ENCODE measurements around the gene ADAMTS17. TPM values are rescaled to one million over a fixed set of nuclear protein-coding genes. Genes with fewer than 3 reads are reported as not detected.

Gene ADAMTS17
- total RNA-seq, 1 donor from 2014 or later = 3.4 TPM

DNA sequence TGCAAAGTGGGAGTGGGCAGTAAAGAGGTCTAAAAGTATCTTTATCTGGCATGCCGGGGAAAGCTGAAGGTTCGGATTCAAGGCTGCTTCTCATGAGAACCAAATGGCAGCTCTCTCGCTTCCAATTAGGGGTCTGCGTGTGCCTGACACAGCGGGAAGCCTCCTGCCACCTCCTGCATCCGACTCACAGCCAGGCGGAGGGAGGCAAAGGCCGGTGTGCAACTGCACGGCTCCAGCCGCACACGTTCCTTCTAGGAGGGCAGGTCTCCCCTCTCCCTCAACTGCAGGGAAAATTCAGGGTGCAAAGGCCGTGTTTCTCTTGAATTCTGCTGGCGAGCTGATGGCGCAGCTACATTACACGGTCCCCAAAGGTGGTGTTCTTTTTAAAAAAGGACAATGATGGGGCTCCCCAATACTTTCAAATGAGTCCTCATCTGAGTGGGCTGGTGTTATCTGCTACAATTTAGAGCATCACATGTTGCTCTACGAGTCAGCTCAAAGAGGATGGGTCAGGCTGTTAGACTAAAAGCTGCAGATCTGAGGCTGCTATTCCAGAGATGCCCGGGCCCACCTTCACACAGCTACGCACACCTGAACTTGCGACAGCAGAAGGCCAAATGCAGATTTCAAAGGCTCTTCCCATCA, 226.6 kb downstream of the ADAMTS17 start:
- Mint-ChIP-seq H3K36me3 (ENCODE audit: low read depth) (peaks cover 3% of the 10 kb centered on the region), H3K27me3 (ENCODE audit: low read depth) (no peaks in the 10 kb centered on the region), H3K9me3 (ENCODE audit: low read depth) (peaks cover 5% of the 10 kb centered on the region), H3K4me3 (ENCODE audit: unreplicated experiment) (no peak overlapping the region), H3K4me1 (ENCODE audit: low read depth) (peaks cover 57% of the 10 kb centered on the region), H3K27ac (ENCODE audit: unreplicated experiment) (peak overlapping the region; percentile 93)
- TF ChIP-seq, protein P1, sequence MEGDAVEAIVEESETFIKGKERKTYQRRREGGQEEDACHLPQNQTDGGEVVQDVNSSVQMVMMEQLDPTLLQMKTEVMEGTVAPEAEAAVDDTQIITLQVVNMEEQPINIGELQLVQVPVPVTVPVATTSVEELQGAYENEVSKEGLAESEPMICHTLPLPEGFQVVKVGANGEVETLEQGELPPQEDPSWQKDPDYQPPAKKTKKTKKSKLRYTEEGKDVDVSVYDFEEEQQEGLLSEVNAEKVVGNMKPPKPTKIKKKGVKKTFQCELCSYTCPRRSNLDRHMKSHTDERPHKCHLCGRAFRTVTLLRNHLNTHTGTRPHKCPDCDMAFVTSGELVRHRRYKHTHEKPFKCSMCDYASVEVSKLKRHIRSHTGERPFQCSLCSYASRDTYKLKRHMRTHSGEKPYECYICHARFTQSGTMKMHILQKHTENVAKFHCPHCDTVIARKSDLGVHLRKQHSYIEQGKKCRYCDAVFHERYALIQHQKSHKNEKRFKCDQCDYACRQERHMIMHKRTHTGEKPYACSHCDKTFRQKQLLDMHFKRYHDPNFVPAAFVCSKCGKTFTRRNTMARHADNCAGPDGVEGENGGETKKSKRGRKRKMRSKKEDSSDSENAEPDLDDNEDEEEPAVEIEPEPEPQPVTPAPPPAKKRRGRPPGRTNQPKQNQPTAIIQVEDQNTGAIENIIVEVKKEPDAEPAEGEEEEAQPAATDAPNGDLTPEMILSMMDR (IDR thresholded peaks at IDR 0.05) = no peak
- DNase-seq (ENCODE audit: low spot score) = no peak

GRCh38 chr15:100114571-100114970, 227.2 kb downstream of the ADAMTS17 start:
- H3K27ac Mint-ChIP-seq (ENCODE audit: unreplicated experiment) = peak overlapping the region; percentile 93
- H3K4me3 Mint-ChIP-seq (ENCODE audit: unreplicated experiment) = peak overlapping the region; percentile 49
- H3K27me3 Mint-ChIP-seq (ENCODE audit: low read depth) = no peaks in the 10 kb centered on the region
- H3K4me1 Mint-ChIP-seq (ENCODE audit: low read depth) = peaks cover 57% of the 10 kb centered on the region
- TF ChIP-seq, protein P1 (IDR thresholded peaks at IDR 0.05) = no peak
- no peaks in the 10 kb centered on the region for H3K36me3 Mint-ChIP-seq (ENCODE audit: low read depth)
- H3K9me3 Mint-ChIP-seq (ENCODE audit: low read depth) = peaks cover 2% of the 10 kb centered on the region
- no peak for DNase-seq (ENCODE audit: low spot score)

DNA sequence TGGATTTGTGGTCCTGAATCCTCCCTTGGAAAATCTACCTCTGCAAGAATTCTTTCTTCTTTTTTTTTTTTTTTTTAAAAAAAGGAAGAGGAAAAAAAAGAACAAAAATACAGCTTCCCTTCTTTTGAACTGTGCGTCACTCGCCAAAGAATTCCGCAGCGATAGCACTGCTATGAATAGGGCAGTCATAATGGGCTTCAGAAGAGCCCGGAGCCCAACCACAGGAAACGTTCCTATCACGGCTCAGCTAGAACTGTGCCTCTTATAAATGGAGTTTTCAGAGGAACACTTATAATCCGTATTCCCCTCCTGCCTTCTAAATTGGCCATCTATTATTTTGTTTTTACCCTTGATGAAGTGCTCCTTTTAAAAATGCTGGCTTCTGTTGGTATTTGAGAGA, 227.7 kb downstream of the ADAMTS17 start:
- DNase-seq (ENCODE audit: low spot score) = no peak
- peaks cover 57% of the 10 kb centered on the region for H3K4me1 Mint-ChIP-seq (ENCODE audit: low read depth)
- peaks cover 1% of the 10 kb centered on the region for H3K9me3 Mint-ChIP-seq (ENCODE audit: low read depth)
- TF ChIP-seq, protein P1 (IDR thresholded peaks at IDR 0.05) = no peak
- no peaks in the 10 kb centered on the region for H3K27me3 Mint-ChIP-seq (ENCODE audit: low read depth)
- H3K4me3 Mint-ChIP-seq (ENCODE audit: unreplicated experiment) = peak overlapping the region; percentile 49
- H3K27ac Mint-ChIP-seq (ENCODE audit: unreplicated experiment) = peak overlapping the region; percentile 93
- no peaks in the 10 kb centered on the region for H3K36me3 Mint-ChIP-seq (ENCODE audit: low read depth)

DNA sequence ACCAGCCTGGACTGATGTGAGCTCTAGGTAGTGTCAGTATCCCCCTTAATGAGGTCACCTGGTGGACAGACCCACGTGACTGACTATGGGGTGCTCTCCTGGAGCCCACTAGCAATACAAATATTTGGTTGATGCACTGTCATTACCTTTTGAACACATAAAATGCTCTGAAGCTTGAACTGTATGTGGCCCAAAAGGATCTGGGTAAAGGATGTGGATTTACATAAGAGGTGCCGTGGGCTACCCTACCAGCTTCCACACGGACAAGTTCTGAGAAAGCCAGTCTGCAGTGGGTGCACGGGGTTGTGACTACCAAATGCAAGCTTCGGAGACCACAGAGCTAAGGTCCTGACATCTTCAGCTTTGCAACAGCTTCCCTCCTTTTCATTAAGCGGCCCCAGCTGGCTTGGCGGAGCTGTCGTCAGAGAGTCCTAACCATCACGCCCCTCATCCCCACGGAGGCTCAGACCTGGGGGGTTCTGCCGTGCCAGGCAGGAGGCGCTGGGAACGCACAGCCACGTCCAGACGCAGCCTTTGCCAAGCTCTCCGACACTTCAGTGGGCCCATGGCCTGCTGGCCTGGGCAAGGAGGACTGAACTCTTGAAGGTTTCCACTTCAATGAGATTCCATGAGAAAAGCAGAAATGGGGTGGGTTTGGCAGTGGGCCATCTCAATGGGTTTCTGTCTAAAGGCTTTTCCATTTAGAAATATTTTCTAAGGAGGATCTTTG, 228.3 kb downstream of the ADAMTS17 start:
- Mint-ChIP-seq H3K4me3 (ENCODE audit: unreplicated experiment) (no peak overlapping the region), H3K36me3 (ENCODE audit: low read depth) (no peaks in the 10 kb centered on the region), H3K9me3 (ENCODE audit: low read depth) (no peaks in the 10 kb centered on the region), H3K4me1 (ENCODE audit: low read depth) (peaks cover 57% of the 10 kb centered on the region), H3K27me3 (ENCODE audit: low read depth) (no peaks in the 10 kb centered on the region), H3K27ac (ENCODE audit: unreplicated experiment) (peak overlapping the region; percentile 93)
- TF ChIP-seq, protein P1 (IDR thresholded peaks at IDR 0.05) = no peak
- no peak for DNase-seq (ENCODE audit: low spot score)

GRCh38 chr15:100112636-100113305, 229.0 kb downstream of the ADAMTS17 start:
- no peak for DNase-seq (ENCODE audit: low spot score)
- no peaks in the 10 kb centered on the region for H3K27me3 Mint-ChIP-seq (ENCODE audit: low read depth)
- H3K27ac Mint-ChIP-seq (ENCODE audit: unreplicated experiment) = peak overlapping the region; percentile 92
- H3K36me3 Mint-ChIP-seq (ENCODE audit: low read depth) = no peaks in the 10 kb centered on the region
- no peaks in the 10 kb centered on the region for H3K9me3 Mint-ChIP-seq (ENCODE audit: low read depth)
- TF ChIP-seq, protein P1 (IDR thresholded peaks at IDR 0.05) = no peak
- peaks cover 57% of the 10 kb centered on the region for H3K4me1 Mint-ChIP-seq (ENCODE audit: low read depth)
- H3K4me3 Mint-ChIP-seq (ENCODE audit: unreplicated experiment) = no peak overlapping the region
